Stimulated activated CD4-positive, alpha-beta T cell treated with anti-CD3 and anti-CD28 coated beads, TNF-alpha, amount 100 ng/mL, for 48 hours (primary cell): Measurements from ENCODE around the gene AGRP.
"Not testable (repeated sequence)": the region's sequence is repeated elsewhere in the genome, so short reads cannot be mapped to it uniquely, and the experiment has no call there.

Experiments
- DNase-seq, 3 donors: peaks; one replicate each; pipeline ENCODE4 v3.0.0-alpha.2; 2020; ENCODE audit warnings: low read depth in 3 of 3

Gene AGRP

DNA sequence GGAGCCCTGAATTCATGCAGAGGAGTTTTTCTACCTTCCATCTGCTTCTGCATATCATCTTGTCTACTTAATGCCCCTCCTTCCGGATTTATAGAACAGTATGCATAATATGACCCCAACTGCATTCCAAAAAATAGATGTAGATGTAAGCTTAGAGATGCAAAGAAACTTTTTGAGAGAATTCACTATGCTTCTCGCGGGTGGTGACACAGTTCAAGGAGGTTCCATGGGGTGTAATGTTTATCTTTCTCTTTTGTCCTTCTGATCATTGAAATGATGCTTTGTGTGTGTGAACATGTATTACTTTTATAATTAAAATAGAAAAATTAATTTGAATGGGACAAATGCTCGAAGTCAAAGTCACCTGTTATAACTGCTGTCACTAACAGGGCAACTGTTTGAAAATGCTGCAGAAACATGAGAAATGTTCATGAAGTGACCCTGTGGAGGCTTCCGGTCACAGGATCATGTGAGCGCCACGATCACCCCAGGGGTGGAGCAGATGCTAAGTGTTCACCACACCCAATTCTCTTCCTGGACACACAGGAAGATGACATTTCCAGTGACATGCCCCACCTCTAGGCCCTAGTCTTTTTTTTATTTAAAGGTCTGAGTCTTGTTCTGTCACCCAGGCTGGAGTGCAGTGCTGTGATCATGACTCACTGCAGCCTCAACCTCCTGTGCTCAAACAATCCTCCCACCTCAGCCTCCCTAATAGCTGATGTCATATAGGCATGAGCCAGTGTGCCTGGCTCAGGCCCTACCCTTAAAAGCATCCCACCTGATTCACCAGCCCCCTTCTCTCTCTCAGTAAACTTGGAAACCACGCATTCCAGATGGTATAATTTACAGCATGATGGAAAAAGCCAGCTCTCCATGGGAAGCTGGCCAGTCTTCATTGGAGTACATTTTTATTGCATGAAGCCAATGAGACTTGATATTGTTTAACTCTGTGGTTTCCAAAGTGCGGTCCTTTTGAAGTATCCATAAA is 21.0 kb upstream of the AGRP start:
- DNase-seq = no peak

- no peak for DNase-seq
Measured at GRCh38 chr16:67499106-67499505, 15.8 kb upstream of the AGRP start.

DNA sequence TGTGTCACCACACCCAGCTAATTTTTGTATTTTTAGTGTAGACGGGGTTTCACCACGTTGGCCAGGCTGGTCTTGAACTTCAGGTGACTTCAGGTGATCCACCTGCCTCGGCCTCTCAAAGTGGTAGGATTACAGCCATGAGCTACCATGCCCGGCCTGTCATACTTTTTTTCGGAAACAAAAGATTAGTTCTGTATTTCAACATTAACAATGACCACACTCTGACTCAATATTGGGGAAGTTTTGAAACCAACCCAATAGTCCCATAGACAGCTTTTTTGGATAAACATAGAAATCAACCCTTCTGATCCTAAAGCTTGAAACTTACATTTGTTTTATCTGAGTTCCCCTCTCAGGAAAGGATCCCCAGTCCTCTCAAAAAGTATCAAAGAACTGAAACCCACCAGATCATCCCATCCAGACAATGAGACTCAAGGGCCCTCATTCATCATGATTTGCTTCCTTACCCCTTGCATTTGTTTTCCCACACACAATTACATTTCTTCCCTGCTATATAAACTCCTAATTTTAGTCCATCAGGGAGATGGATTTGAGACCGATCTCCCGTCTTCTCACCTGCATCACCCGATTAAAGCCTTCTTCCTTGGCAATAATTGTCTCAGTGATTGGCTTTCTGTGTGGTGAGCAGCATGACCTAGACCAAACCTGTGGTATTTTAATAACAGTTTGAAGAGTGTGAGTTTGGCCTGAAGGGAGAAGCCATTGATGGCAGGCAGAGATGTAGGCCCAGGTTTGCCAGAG is 7.2 kb upstream of the AGRP start:
- no peak for DNase-seq

- DNase-seq = no peak
Measured at GRCh38 chr16:67489401-67490083, 6.2 kb upstream of the AGRP start.

DNA sequence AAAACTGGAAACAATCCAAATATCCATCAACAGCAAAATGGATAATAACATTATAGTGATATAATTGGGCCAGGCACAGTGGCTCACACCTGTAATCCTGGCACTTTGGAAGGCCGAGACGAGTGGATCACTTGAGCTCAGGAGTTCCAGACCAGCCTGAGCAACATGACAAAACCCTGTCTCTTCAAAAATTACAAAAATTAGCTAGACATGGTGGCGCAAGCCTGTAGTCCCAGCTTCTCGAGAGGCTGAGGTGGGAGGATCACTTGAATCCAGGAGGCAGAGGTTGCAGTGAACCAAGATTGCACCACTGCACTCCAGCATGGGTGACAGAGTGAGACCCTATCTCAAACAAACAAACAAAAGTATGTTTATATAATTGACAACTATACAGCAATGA is 4.2 kb upstream of the AGRP start:
- not testable (repeated sequence) for DNase-seq

- no peak for DNase-seq
Measured at GRCh38 chr16:67486805-67487204, 3.5 kb upstream of the AGRP start.

DNA sequence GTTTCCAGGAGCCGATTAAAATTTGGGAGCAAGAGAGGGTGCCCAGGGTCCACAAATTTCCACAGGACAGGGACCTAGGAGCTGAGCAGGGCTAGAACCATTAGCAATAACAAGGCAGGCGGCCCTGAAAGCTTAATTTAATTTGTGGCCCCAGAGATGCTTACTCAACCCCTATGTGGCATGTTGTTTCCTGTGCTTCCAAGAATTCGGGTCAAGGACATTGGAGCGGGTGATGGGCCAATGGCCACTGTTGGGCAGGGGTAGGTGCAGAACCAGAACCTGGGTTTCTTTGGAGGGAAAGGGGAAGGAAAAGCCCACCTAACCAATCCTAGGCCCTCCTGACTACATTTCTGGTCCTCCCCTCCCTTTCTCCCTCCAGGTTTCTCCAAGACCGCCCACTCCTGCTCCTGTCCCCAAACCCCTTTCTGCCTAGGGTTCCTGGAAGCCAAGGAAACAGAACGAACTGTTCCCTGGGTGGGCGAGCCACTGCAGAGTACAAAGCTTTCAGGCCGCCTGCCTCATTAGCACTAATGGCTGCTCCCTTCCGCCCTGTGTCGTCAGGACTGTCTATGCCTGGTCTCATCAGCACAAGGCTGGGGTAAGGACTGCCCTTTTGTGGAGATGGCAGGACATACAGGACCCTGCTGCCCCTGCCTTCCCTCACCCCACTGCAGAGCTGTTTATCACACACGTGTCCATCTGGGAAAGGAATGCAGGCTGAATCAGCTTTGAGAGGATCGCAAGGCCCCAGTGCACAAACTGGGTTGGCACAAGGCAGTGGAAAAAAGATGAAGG is 581 bp upstream of the AGRP start:
- no peak for DNase-seq

DNA sequence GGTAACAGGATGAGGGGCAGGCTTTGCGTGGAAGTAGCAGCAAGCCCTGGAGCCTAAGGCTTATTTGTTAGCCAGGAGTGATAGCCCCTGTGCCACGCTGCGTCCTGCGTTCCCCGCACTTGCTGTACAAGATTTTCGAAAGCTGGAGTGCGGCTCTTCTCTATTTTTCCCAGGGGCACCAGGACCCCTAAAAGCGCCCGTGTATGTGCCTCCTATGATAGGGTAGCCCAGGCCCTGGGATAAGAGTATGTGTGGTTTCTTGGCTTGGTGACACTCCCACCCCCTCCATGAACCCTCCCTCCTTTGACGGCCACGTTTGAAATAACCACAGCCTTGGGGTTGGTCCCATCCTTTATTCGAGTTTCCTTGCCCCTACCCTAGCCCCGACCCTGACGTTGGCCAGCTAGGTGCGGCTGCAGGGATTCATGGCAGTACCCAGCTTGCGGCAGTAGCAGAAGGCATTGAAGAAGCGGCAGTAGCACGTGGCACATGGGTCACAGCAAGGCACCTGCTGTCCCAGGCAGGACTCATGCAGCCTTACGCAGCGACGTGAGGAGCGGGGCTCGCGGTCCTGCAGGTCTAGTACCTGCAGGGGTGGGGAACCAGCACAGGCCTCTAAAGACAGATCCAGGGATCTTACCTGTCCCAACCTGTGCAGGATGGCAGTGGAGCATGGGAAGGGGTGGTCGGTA is 968 bp downstream of the AGRP start:
- DNase-seq = no peak

GRCh38 chr16:67481561-67482232 is 1.6 kb downstream of the AGRP start:
- DNase-seq = peak in 2 of 3 donors; percentile 46 to 56

DNA sequence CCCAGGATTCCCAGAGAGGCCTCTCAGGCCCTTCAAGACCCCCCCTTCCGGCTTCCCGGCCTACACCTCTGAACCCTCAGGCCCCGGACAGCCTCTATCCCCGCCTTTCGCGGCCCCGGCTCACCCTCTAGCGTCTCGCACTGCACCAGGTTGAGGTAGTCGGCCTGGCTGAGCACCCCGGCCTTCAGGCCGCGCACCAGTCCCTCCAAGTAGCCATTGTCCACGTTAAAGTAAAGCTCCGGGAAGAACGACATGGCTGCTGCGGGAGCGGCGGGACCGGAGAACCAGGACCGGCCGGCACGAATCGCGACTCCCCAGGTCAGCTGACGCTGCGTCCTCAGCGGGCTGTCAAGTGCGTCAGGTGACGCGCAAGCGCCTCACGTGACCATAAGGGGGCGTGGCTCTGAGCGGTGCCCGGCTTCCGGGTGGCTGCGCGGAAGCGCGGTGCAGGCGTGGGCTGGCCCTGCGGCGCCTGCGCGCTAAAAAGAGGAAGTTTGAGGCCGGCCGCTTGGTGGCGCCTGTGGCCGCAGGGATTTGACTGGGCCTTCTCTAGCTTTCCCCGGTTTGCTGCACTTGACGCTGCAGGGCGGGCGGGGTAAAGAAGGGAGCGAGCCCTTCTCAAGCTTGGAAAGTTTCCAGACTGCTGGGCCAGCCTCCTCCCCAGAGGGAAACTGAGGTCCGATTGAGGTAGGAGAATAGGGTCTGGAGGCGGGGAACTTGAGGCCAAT is 2.4 kb downstream of the AGRP start, which contains the start of gene ATP6V0D1:
Gene ATP6V0D1 (minus strand): TSS at position 325 of the 728 bp plus-strand sequence. CDS start 71 bp downstream, at position 254.
- DNase-seq = peak; percentile 96 to 99 (median 99)

GRCh38 chr16:67477960-67478554 is 5.3 kb downstream of the AGRP start:
- DNase-seq = no peak

- DNase-seq = no peak
Measured at GRCh38 chr16:67474551-67475455, 8.5 kb downstream of the AGRP start.

GRCh38 chr16:67471758-67472384 is 11.5 kb downstream of the AGRP start:
- no peak for DNase-seq

GRCh38 chr16:67470359-67470758 is 13.0 kb downstream of the AGRP start:
- DNase-seq = no peak

DNA sequence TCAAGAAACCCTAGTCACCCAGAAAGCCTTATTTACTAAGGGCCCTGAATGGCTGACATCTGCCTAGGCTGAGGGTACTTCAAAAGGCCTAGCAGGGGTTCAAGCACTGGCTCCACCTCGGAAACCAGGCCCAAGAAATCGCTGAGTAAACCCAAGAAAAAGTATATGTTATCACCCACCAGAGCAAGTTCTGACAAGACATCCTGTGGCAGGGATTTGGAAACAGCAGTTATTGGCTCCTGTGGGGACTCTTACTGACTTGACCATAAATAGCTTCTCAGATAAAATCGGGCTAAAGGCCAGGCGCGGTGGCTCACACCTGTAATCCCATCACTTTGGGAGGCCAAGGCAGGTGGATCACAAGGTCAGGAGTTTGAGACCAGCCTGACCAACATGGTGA is 14.6 kb downstream of the AGRP start:
- DNase-seq = no peak

GRCh38 chr16:67466581-67466980 is 16.8 kb downstream of the AGRP start:
- DNase-seq = no peak

DNA sequence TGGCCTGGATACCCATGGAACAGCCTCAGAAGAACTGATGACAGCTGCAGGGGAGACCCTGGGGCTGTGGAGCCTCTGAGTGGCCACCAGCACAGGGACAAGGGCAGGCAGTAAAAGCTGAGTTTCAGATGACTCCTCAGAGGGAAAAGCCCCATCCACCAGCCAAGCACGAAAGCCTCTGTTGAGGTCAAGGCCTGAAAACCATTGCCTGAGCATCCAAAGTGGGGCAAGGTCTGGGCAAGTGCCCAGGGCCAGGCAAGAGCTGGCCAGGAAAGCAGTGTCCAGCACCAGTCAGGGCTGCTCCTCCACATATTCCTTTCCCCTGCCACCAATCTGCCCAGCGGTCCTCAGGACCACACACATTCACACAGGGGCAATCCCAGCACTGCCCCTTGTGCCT is 18.8 kb downstream of the AGRP start:
- DNase-seq = no peak
